K562 (cell line): ENCODE results near the gene PLCB1.

Experiments used
- CCAR2 ChIP-seq: fragments of 200-400 bp; formaldehyde crosslinking; IDR thresholded peaks from 2 replicates; pipeline ENCODE4 v1.6.1; 2017; ENCODE audit warnings: mild to moderate bottlenecking, low read depth, low read length
- EP300 ChIP-seq: IDR thresholded peaks from 2 replicates; pipeline ENCODE4 v1.6.1; 2012; ENCODE audit warnings: low read length, improper control_type of control experiment
- GTF3C2 ChIP-seq: IDR thresholded peaks from 3 replicates; pipeline ENCODE4 v1.6.1; 2011; ENCODE audit warnings: borderline replicate concordance, mild to moderate bottlenecking, moderate library complexity; ENCODE audit not compliant: insufficient read length; ENCODE audit errors: extremely low read depth
- HDAC2 ChIP-seq: fragments of 450-650 bp; IDR thresholded peaks from 2 replicates; pipeline ENCODE4 v1.6.1; 2016; ENCODE audit warnings: mild to moderate bottlenecking
- MCM5 ChIP-seq: fragments of 450-650 bp; IDR thresholded peaks from 2 replicates; pipeline ENCODE4 v1.6.1; 2016; ENCODE audit warnings: low read depth
- SAFB2 ChIP-seq: fragments of 200-400 bp; formaldehyde crosslinking; IDR thresholded peaks from 2 replicates; pipeline ENCODE4 v1.6.1; 2018; ENCODE audit warnings: borderline replicate concordance, low read length, low read depth, moderate library complexity; ENCODE audit not compliant: severe bottlenecking
- SNRNP70 ChIP-seq: fragments of 200-400 bp; formaldehyde crosslinking; optimal IDR thresholded peaks from 2 replicates; pipeline ENCODE3; 2017; ENCODE audit warnings: low read depth, low read length
- TBP ChIP-seq: optimal IDR thresholded peaks from 2 replicates; pipeline ENCODE3; 2011; ENCODE audit warnings: low read depth, low read length, improper control_type of control experiment
- ZNF3 ChIP-seq: fragments of 250-450 bp; sonication (Bioruptor Pico); IDR thresholded peaks from 2 replicates; pipeline ENCODE4 v1.5.0; 2021; ENCODE audit warnings: mild to moderate bottlenecking, moderate library complexity
- ZNF561 ChIP-seq: fragments of 450-650 bp; formaldehyde crosslinking; conservative IDR thresholded peaks from 2 replicates; pipeline ENCODE4 v1.4.0; 2020; ENCODE audit warnings: mild to moderate bottlenecking, moderate library complexity
- ZNF668 ChIP-seq: fragments of 250-450 bp; sonication (Bioruptor Pico); IDR thresholded peaks from 2 replicates; pipeline ENCODE4 v1.8.0; 2022; ENCODE audit warnings: mild to moderate bottlenecking, inconsistent platforms
- ZNF696 ChIP-seq: fragments of 250-450 bp; sonication (Bioruptor Pico); conservative IDR thresholded peaks from 2 replicates; pipeline ENCODE4 v1.4.0; 2020; ENCODE audit warnings: mild to moderate bottlenecking, moderate library complexity
- TF ChIP-seq, protein P1 (sequence below), 3 experiments: IDR thresholded peaks in 2 of 3; conservative IDR thresholded peaks in 1 of 3; 2 replicates each; pipeline ENCODE4 v1.5.1; 2011 to 2012; ENCODE audit warnings: low read length in 3 of 3, mild to moderate bottlenecking in 3 of 3, control low read depth in 2 of 3, improper control_type of control experiment in 1 of 3, inconsistent platforms in 1 of 3, low read depth in 1 of 3, mixed read lengths in 1 of 3, moderate library complexity in 1 of 3; ENCODE audit not compliant: insufficient read depth in 2 of 3

DNA sequence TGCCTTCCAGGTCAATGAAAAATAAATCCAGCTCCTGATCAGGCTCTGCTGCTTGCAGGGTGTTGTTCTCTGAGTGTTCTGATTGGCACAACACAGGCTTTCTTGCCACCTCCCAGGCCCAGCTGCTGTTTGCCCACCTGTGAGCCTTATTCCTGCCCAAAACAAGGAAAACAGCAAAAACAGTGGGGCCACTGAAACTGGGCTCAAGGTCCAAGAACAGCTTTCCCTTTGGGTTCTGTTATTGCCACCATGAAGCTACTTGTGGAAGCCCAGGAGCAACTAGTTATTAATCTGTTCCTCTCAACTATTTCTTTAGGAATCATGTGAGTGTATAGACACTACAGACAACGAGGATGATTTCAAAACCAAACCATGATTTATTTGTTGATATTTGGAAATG lies 159.1 kb downstream of the PLCB1 start:
- TF ChIP-seq ZNF696 (CRISPR knock-in tag) = no peak
- no peak for TF ChIP-seq GTF3C2
- TF ChIP-seq SAFB2 = no peak
- TF ChIP-seq, protein P1, sequence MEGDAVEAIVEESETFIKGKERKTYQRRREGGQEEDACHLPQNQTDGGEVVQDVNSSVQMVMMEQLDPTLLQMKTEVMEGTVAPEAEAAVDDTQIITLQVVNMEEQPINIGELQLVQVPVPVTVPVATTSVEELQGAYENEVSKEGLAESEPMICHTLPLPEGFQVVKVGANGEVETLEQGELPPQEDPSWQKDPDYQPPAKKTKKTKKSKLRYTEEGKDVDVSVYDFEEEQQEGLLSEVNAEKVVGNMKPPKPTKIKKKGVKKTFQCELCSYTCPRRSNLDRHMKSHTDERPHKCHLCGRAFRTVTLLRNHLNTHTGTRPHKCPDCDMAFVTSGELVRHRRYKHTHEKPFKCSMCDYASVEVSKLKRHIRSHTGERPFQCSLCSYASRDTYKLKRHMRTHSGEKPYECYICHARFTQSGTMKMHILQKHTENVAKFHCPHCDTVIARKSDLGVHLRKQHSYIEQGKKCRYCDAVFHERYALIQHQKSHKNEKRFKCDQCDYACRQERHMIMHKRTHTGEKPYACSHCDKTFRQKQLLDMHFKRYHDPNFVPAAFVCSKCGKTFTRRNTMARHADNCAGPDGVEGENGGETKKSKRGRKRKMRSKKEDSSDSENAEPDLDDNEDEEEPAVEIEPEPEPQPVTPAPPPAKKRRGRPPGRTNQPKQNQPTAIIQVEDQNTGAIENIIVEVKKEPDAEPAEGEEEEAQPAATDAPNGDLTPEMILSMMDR (IDR thresholded peaks at IDR 0.05 in 2 of 3, conservative IDR thresholded peaks at IDR 0.05 in 1 of 3; ENCODE audit: insufficient read depth in 2 of 3, low read depth in 1 of 3, low read length in 3 of 3) = no peak
- TF ChIP-seq ZNF3 = no peak
- no peak for TF ChIP-seq ZNF668
- no peak for TF ChIP-seq HDAC2
- no peak for TF ChIP-seq MCM5
- no peak for TF ChIP-seq ZNF561 (CRISPR knock-in tag)
- TF ChIP-seq TBP = no peak
- no peak for TF ChIP-seq SNRNP70
- TF ChIP-seq CCAR2 = no peak
- TF ChIP-seq EP300 = no peak
